HepG2 (cell line): ENCODE measurements around the gene FRK. TPM values are rescaled to one million over a fixed set of nuclear protein-coding genes. Genes with fewer than 3 reads are reported as not detected.
A peak's percentile ranks its signal among the peaks of the same experiment; 100 is the strongest.

Source experiments
- ARNTL ChIP-seq: sonication (generic); formaldehyde crosslinking; IDR thresholded peaks from 2 replicates; pipeline ENCODE4 v1.4.0; 2020; ENCODE audit warnings: mild to moderate bottlenecking, missing genetic modification reagents
- E2F1 ChIP-seq: sonication (generic); formaldehyde crosslinking; IDR thresholded peaks from 2 replicates; pipeline ENCODE4 v1.5.0; 2020; ENCODE audit warnings: missing genetic modification reagents
- FOSL2 ChIP-seq: sonication (generic); formaldehyde crosslinking; IDR thresholded peaks from 2 replicates; pipeline ENCODE4 v1.4.0; 2020; ENCODE audit warnings: missing genetic modification reagents
- KMT2B ChIP-seq: IDR thresholded peaks from 2 replicates; pipeline ENCODE4 v1.6.1; 2016; ENCODE audit warnings: missing genetic modification reagents, missing compliant biosample characterization
- NFIC ChIP-seq: IDR thresholded peaks from 2 replicates; pipeline ENCODE4 v1.6.1; 2012; ENCODE audit warnings: mild to moderate bottlenecking, low read length, inconsistent platforms
- PAX8 ChIP-seq: sonication (generic); formaldehyde crosslinking; IDR thresholded peaks from 2 replicates; pipeline ENCODE4 v1.8.0; 2022; ENCODE audit warnings: mild to moderate bottlenecking, missing genetic modification reagents, borderline replicate concordance
- REST ChIP-seq, 2 experiments: IDR thresholded peaks; 2 replicates each; pipeline ENCODE4 v1.6.1; 2011 to 2012; ENCODE audit warnings: low read length in 2 of 2, borderline replicate concordance in 1 of 2, low read depth in 1 of 2, mild to moderate bottlenecking in 1 of 2, moderate library complexity in 1 of 2
- RFXAP ChIP-seq: sonication (generic); formaldehyde crosslinking; IDR thresholded peaks from 2 replicates; pipeline ENCODE4 v1.4.0; 2020; ENCODE audit warnings: missing genetic modification reagents, borderline replicate concordance
- ZNF468 ChIP-seq: sonication (generic); formaldehyde crosslinking; IDR thresholded peaks from 2 replicates; pipeline ENCODE4 v1.8.0; 2022; ENCODE audit warnings: mild to moderate bottlenecking, moderate library complexity, missing genetic modification reagents
- ZNF552 ChIP-seq: sonication (generic); formaldehyde crosslinking; IDR thresholded peaks from 2 replicates; pipeline ENCODE4 v1.9.0; 2022; ENCODE audit warnings: missing genetic modification reagents, mild to moderate bottlenecking, borderline replicate concordance
- ZNF879 ChIP-seq: sonication (generic); formaldehyde crosslinking; IDR thresholded peaks from 2 replicates; pipeline ENCODE4 v1.8.1; 2023; ENCODE audit warnings: missing genetic modification reagents
- polyA plus RNA-seq, 8 experiments: library from polyadenylated mRNA; depleted of rRNA in 3 of 8; stranded (reverse) in 7 of 8; unstranded in 1 of 8; fragments of >200 nt; fragmentation: Illumina TruSeq in 4 of 8; extraction: Trizol in 4 of 8; gene quantifications; 2 replicates each; pipeline versions ENCODE4 v1.2.1 to v1.2.3, GENCODE V29; 2011 to 2016; ENCODE audit warnings: low read depth in 4 of 8, missing spikeins in 1 of 8, mixed read lengths in 1 of 8; ENCODE audit not compliant: insufficient read depth in 1 of 8
- total RNA-seq, 5 experiments: library from RNA; depleted of rRNA; stranded (reverse); fragments of >200 nt; fragmentation: Illumina TruSeq; extraction: Trizol; gene quantifications; 2 replicates each; pipeline ENCODE4 v1.2.3, GENCODE V29; 2016; ENCODE audit warnings: low read depth in 1 of 5
- TF ChIP-seq, protein P1 (sequence below): sonication (generic); formaldehyde crosslinking; IDR thresholded peaks from 2 replicates; pipeline ENCODE4 v1.9.0; 2022; ENCODE audit warnings: low read depth, missing genetic modification reagents
- TF ChIP-seq, protein P2 (sequence below): sonication (generic); formaldehyde crosslinking; IDR thresholded peaks from 2 replicates; pipeline ENCODE4 v1.4.0; 2020; ENCODE audit warnings: mild to moderate bottlenecking, missing genetic modification reagents
- TF ChIP-seq, protein P3 (sequence below): sonication (generic); formaldehyde crosslinking; IDR thresholded peaks from 2 replicates; pipeline ENCODE4 v1.8.1; 2023; ENCODE audit warnings: missing genetic modification reagents, mild to moderate bottlenecking, borderline replicate concordance
- TF ChIP-seq, protein P4 (sequence below): IDR thresholded peaks from 2 replicates; pipeline ENCODE4 v1.6.1; 2016

Gene FRK
- total and polyA plus RNA-seq, 2 of the 13 experiments (the other 11 are each of a cell fraction or from before 2014, with no cell fraction given) = 1.3 to 2.9 TPM

DNA sequence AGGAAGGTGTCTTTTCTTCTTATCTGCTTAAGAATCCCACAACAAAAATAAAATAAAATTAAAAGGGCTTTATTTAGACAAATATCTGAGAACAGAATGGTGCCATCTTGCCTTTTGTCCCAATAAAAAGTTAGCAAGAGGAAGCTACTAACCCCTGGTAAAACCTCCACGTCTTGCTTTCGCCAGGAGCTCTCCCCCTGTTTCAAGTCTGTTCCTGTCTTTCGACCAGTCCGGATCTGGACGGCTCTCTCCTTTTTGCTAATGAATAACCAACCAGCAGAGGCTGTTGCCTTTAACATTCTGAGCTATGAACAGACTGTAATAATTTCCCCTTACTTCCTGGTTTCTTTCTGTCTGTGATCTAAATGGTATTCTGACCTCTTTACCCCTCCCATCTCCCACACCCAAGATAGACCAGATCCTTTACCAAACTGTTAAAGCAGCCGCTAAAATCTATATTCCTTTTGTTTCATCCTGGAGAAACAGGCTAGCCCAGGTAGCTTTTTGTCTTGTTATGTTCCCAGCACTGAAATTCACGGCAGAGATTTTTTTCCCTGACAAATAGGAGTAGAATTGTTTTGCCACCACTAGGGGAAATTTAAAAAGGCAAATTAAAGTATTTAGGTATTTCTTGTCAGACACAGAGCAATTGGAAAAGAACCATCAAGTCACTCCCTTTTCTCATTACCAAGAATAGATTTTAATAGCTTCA lies at the start of gene FRK (continued):
- TF ChIP-seq E2F1 (CRISPR knock-in tag) (0 out of 2 replicates have a peak, but pooled peaks have one; percentile 26), PAX8 (CRISPR knock-in tag) (no peak), REST (IDR thresholded peaks at IDR 0.05; ENCODE audit: borderline replicate concordance in 1 of 2, low read depth in 1 of 2, low read length in 2 of 2) (peak in 1 of 2 experiments; percentile 34; a peak in 1 of 4 replicates), KMT2B (CRISPR knock-in tag) (peak; percentile 43; the same call in 1 of the 2 replicates), ZNF552 (CRISPR knock-in tag) (no peak), ZNF879 (CRISPR knock-in tag) (no peak), RFXAP (CRISPR knock-in tag) (0 out of 2 replicates have a peak, but pooled peaks have one; percentile 36), ARNTL (no peak), ZNF468 (CRISPR knock-in tag) (no peak), NFIC (0 out of 2 replicates have a peak, but pooled peaks have one; percentile 36), FOSL2 (peak; percentile 46)
- TF ChIP-seq, protein P1, sequence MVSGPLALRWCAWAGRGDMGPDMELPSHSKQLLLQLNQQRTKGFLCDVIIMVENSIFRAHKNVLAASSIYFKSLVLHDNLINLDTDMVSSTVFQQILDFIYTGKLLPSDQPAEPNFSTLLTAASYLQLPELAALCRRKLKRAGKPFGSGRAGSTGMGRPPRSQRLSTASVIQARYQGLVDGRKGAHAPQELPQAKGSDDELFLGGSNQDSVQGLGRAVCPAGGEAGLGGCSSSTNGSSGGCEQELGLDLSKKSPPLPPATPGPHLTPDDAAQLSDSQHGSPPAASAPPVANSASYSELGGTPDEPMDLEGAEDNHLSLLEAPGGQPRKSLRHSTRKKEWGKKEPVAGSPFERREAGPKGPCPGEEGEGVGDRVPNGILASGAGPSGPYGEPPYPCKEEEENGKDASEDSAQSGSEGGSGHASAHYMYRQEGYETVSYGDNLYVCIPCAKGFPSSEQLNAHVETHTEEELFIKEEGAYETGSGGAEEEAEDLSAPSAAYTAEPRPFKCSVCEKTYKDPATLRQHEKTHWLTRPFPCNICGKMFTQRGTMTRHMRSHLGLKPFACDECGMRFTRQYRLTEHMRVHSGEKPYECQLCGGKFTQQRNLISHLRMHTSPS (CRISPR knock-in tag) = no peak
- TF ChIP-seq, protein P2, sequence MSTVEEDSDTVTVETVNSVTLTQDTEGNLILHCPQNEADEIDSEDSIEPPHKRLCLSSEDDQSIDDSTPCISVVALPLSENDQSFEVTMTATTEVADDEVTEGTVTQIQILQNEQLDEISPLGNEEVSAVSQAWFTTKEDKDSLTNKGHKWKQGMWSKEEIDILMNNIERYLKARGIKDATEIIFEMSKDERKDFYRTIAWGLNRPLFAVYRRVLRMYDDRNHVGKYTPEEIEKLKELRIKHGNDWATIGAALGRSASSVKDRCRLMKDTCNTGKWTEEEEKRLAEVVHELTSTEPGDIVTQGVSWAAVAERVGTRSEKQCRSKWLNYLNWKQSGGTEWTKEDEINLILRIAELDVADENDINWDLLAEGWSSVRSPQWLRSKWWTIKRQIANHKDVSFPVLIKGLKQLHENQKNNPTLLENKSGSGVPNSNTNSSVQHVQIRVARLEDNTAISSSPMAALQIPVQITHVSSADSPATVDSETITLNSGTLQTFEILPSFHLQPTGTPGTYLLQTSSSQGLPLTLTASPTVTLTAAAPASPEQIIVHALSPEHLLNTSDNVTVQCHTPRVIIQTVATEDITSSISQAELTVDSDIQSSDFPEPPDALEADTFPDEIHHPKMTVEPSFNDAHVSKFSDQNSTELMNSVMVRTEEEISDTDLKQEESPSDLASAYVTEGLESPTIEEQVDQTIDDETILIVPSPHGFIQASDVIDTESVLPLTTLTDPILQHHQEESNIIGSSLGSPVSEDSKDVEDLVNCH (CRISPR knock-in tag) = no peak
- TF ChIP-seq, protein P3, sequence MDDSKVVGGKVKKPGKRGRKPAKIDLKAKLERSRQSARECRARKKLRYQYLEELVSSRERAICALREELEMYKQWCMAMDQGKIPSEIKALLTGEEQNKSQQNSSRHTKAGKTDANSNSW (CRISPR knock-in tag) = no peak
- TF ChIP-seq, protein P4, sequence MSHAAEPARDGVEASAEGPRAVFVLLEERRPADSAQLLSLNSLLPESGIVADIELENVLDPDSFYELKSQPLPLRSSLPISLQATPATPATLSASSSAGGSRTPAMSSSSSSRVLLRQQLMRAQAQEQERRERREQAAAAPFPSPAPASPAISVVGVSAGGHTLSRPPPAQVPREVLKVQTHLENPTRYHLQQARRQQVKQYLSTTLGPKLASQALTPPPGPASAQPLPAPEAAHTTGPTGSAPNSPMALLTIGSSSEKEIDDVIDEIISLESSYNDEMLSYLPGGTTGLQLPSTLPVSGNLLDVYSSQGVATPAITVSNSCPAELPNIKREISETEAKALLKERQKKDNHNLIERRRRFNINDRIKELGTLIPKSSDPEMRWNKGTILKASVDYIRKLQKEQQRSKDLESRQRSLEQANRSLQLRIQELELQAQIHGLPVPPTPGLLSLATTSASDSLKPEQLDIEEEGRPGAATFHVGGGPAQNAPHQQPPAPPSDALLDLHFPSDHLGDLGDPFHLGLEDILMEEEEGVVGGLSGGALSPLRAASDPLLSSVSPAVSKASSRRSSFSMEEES (CRISPR knock-in tag) = no peak
